HEK293 (cell line): Measurements from ENCODE around the gene ZNF423.

Experiments
- CTCF ChIA-PET: fragments of 350-600 bp; formaldehyde crosslinking; extraction: SDS; loops from one replicate; lab custom pipeline; 2021; ENCODE audit warnings: antibody characterized with exemption; lab: Yijun Ruan, JAX
- POLR2A ChIA-PET: fragments of 300-600 bp; formaldehyde crosslinking; extraction: SDS; loops from one replicate; lab custom pipeline; 2020; ENCODE audit warnings: antibody characterized with exemption, inconsistent platforms; lab: Yijun Ruan, JAX
- H3K27ac ChIP-seq: fragments of 200-500 bp; sonication (Bioruptor generic); 2 replicates; pipeline ENCODE4 v1.5.1; 2014; ENCODE audit warnings: low read depth, low read length, control low read depth, inconsistent platforms; ENCODE audit errors: extremely low read depth
- H3K36me3 ChIP-seq, 2 experiments: fragments of 200-500 bp in 1 of 2; sonication (Bioruptor generic) in 1 of 2; 1 replicate in 1 of 2; 2 replicates in 1 of 2; pipeline ENCODE4 v1.5.1; 2014 to 2017; ENCODE audit warnings: inconsistent platforms in 2 of 2, low read length in 2 of 2; ENCODE audit not compliant: control insufficient read depth in 2 of 2, insufficient read depth in 1 of 2
- H3K4me1 ChIP-seq: fragments of 200-500 bp; sonication (Bioruptor generic); 2 replicates; pipeline ENCODE4 v1.5.1; 2014; ENCODE audit warnings: mild to moderate bottlenecking, low read length, inconsistent platforms; ENCODE audit not compliant: control insufficient read depth, insufficient read depth
- H3K4me3 ChIP-seq: 2 replicates; pipeline ENCODE4 v1.5.1; 2011; ENCODE audit warnings: low read depth, mild to moderate bottlenecking, control low read depth, low read length, moderate library complexity
- H3K9me3 ChIP-seq: fragments of 200-500 bp; sonication (Bioruptor generic); 2 replicates; pipeline ENCODE4 v1.5.1; 2014; ENCODE audit warnings: low read depth, low read length, inconsistent platforms; ENCODE audit not compliant: control insufficient read depth, insufficient read depth
- BCL11B ChIP-seq: fragments of 450-650 bp; formaldehyde crosslinking; IDR thresholded peaks from 2 replicates; pipeline ENCODE4 v1.5.1; 2016; ENCODE audit warnings: low read depth, missing biosample characterization, missing genetic modification characterization
- IKZF3 ChIP-seq: fragments of 450-650 bp; IDR thresholded peaks from 2 replicates; pipeline ENCODE4 v1.5.0; 2018; ENCODE audit warnings: missing biosample characterization, mild to moderate bottlenecking, missing genetic modification characterization, moderate library complexity
- KLF7 ChIP-seq: fragments of 450-650 bp; formaldehyde crosslinking; IDR thresholded peaks from 2 replicates; pipeline ENCODE4 v1.5.1; 2016; ENCODE audit warnings: missing biosample characterization, missing genetic modification characterization, borderline replicate concordance
- MZF1 ChIP-seq: fragments of 450-650 bp; formaldehyde crosslinking; IDR thresholded peaks from 2 replicates; pipeline ENCODE4 v1.5.1; 2017; ENCODE audit warnings: missing biosample characterization, missing genetic modification characterization, borderline replicate concordance
- ZBTB8A ChIP-seq: fragments of 450-650 bp; formaldehyde crosslinking; IDR thresholded peaks from 2 replicates; pipeline ENCODE4 v1.5.1; 2016; ENCODE audit warnings: missing biosample characterization, missing genetic modification characterization
- ZFP41 ChIP-seq: fragments of 450-650 bp; formaldehyde crosslinking; IDR thresholded peaks from 2 replicates; pipeline ENCODE4 v1.5.1; 2016; ENCODE audit warnings: missing biosample characterization, missing genetic modification characterization, borderline replicate concordance
- ZIC2 ChIP-seq: fragments of 450-650 bp; formaldehyde crosslinking; IDR thresholded peaks from 2 replicates; pipeline ENCODE4 v1.5.1; 2016; ENCODE audit warnings: missing biosample characterization, missing genetic modification characterization
- ZNF121 ChIP-seq: fragments of 450-650 bp; formaldehyde crosslinking; IDR thresholded peaks from 2 replicates; pipeline ENCODE4 v1.5.1; 2016; ENCODE audit warnings: missing biosample characterization, missing genetic modification characterization
- ZNF23 ChIP-seq: fragments of 450-650 bp; formaldehyde crosslinking; IDR thresholded peaks from 2 replicates; pipeline ENCODE4 v1.5.1; 2016; ENCODE audit warnings: missing biosample characterization, missing genetic modification characterization, borderline replicate concordance
- ZNF302 ChIP-seq: fragments of 450-650 bp; formaldehyde crosslinking; IDR thresholded peaks from 2 replicates; pipeline ENCODE4 v1.5.1; 2016; ENCODE audit warnings: missing biosample characterization, missing genetic modification characterization, low read depth
- ZNF501 ChIP-seq: fragments of 450-650 bp; formaldehyde crosslinking; IDR thresholded peaks from 2 replicates; pipeline ENCODE4 v1.5.1; 2016; ENCODE audit warnings: missing biosample characterization, missing genetic modification characterization
- ZNF529 ChIP-seq: fragments of 450-650 bp; formaldehyde crosslinking; IDR thresholded peaks from 2 replicates; pipeline ENCODE4 v1.5.1; 2017; ENCODE audit warnings: missing genetic modification characterization, missing biosample characterization; ENCODE audit not compliant: insufficient replicate concordance
- ZNF544 ChIP-seq: fragments of 450-650 bp; formaldehyde crosslinking; IDR thresholded peaks from 2 replicates; pipeline ENCODE4 v1.5.0; 2017; ENCODE audit warnings: missing biosample characterization, missing genetic modification characterization
- ZNF658 ChIP-seq: fragments of 450-650 bp; formaldehyde crosslinking; IDR thresholded peaks from 2 replicates; pipeline ENCODE4; 2016; ENCODE audit warnings: missing biosample characterization, missing genetic modification characterization
- ZNF830 ChIP-seq: fragments of 450-650 bp; IDR thresholded peaks from 2 replicates; pipeline ENCODE4 v1.5.0; 2018; ENCODE audit warnings: missing biosample characterization, missing genetic modification characterization, low read depth, mild to moderate bottlenecking, moderate library complexity
- ZSCAN16 ChIP-seq: fragments of 450-650 bp; formaldehyde crosslinking; IDR thresholded peaks from 2 replicates; pipeline ENCODE4 v1.5.1; 2016; ENCODE audit warnings: missing biosample characterization, missing genetic modification characterization
- TF ChIP-seq, protein P1 (sequence below): fragments of 450-650 bp; formaldehyde crosslinking; IDR thresholded peaks from 2 replicates; pipeline ENCODE4 v1.5.1; 2016; ENCODE audit warnings: missing biosample characterization, missing genetic modification characterization
- TF ChIP-seq, protein P2 (sequence below): fragments of 450-650 bp; formaldehyde crosslinking; IDR thresholded peaks from 2 replicates; pipeline ENCODE4 v1.5.1; 2016; ENCODE audit warnings: missing biosample characterization, missing genetic modification characterization

Gene ZNF423

DNA sequence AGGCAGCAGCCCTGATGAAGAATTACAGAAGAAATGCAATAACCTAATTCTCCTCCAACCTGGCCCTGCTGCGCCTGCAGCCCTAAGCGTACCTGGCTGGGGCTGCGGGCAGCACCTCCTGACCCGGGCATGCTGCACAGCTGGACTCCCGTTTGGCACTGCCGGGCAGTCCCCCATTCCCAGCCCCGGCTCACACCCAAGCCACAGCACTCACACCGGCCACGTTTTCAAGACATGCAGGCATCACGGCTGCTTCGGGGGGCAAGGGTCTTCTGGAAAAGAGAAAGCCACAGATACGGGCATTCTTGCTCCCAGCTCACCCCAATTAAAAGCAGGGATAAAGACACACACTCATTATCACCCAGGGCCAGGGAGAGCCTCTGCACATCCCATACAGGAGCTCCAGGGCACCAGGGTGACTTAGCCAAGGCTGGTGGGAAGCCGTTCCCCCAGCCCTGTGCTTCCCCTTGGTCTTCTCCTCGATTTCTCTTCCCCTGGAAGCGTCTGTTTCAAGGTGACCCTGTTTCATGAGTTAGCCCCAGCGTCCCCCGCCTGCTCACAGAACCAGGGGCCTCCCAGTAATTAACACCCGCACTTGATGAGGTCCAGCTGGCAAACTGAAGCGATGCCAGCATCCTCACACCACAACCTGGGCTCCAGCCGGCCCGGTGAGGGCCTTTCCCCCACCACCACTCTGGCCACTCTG lies 265.6 kb downstream of the ZNF423 start:
- H3K4me1 ChIP-seq: no peaks in the 10 kb centered on the region
- TF ChIP-seq ZIC2 (tag by site-specific recombination) (no peak), ZNF23 (tag by site-specific recombination) (no peak), ZNF501 (tag by site-specific recombination) (no peak), ZNF544 (tag by site-specific recombination) (no peak), BCL11B (tag by site-specific recombination) (no peak), ZNF529 (tag by site-specific recombination) (no peak), ZNF830 (tag by site-specific recombination) (no peak)
- TF ChIP-seq, protein P1, sequence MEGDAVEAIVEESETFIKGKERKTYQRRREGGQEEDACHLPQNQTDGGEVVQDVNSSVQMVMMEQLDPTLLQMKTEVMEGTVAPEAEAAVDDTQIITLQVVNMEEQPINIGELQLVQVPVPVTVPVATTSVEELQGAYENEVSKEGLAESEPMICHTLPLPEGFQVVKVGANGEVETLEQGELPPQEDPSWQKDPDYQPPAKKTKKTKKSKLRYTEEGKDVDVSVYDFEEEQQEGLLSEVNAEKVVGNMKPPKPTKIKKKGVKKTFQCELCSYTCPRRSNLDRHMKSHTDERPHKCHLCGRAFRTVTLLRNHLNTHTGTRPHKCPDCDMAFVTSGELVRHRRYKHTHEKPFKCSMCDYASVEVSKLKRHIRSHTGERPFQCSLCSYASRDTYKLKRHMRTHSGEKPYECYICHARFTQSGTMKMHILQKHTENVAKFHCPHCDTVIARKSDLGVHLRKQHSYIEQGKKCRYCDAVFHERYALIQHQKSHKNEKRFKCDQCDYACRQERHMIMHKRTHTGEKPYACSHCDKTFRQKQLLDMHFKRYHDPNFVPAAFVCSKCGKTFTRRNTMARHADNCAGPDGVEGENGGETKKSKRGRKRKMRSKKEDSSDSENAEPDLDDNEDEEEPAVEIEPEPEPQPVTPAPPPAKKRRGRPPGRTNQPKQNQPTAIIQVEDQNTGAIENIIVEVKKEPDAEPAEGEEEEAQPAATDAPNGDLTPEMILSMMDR (tag by site-specific recombination): no peak
- TF ChIP-seq, protein P2, sequence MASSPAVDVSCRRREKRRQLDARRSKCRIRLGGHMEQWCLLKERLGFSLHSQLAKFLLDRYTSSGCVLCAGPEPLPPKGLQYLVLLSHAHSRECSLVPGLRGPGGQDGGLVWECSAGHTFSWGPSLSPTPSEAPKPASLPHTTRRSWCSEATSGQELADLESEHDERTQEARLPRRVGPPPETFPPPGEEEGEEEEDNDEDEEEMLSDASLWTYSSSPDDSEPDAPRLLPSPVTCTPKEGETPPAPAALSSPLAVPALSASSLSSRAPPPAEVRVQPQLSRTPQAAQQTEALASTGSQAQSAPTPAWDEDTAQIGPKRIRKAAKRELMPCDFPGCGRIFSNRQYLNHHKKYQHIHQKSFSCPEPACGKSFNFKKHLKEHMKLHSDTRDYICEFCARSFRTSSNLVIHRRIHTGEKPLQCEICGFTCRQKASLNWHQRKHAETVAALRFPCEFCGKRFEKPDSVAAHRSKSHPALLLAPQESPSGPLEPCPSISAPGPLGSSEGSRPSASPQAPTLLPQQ: no peak
- H3K36me3 ChIP-seq: no peaks in the 10 kb centered on the region
- H3K27ac ChIP-seq: no peak overlapping the region
- ChIA-PET POLR2A (no interaction called here), CTCF (interaction anchor here (0.9 to 1.0 kb wide), 2 partner anchors 182 to 222 kb away, joined by 4 read pairs; no protein-coding TSS in a partner anchor)
- no peak overlapping the region for H3K4me3 ChIP-seq
- no peaks in the 10 kb centered on the region for H3K9me3 ChIP-seq

DNA sequence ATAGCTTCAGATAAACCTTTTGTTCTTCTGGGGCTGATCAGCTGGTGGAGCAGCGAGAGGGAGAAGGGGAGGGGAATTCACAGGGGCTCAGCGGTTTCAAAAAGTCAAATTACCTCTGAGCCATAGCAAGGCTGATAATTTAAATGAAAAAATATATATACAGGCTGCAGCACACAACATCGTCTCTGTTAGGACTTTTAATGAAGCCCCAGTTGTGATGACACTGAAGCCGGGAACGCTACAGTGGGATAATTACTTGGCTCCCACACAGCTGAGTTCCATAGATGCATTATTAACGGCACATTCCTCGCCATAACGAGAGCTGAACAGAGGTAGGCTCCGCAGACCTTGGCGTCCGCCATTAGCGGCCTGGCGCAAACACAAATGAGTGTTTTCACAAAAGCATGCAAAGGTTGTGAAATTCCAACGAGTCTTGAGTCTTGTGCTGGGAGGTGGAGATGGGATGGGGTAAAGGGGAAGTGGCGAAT lies 266.3 kb downstream of the ZNF423 start:
- no peak for TF ChIP-seq ZSCAN16
- TF ChIP-seq ZNF121 (tag by site-specific recombination): no peak
- TF ChIP-seq ZNF302 (tag by site-specific recombination): no peak
- no peak for TF ChIP-seq BCL11B (tag by site-specific recombination)
- TF ChIP-seq KLF7 (tag by site-specific recombination): no peak
- TF ChIP-seq IKZF3 (tag by site-specific recombination): no peak
- TF ChIP-seq ZNF658 (tag by site-specific recombination): no peak
- no peak for TF ChIP-seq ZFP41 (tag by site-specific recombination)
- no peak for TF ChIP-seq ZBTB8A (tag by site-specific recombination)
- TF ChIP-seq MZF1 (tag by site-specific recombination): no peak
- CTCF ChIA-PET: interaction anchor here (0.7 to 1.8 kb wide), 3 partner anchors 29 to 41 kb away, joined by 3 to 7 read pairs (median 5); no protein-coding TSS in a partner anchor
- Histone ChIP-seq H3K36me3 (no peaks in the 10 kb centered on the region), H3K4me1 (no peaks in the 10 kb centered on the region), H3K4me3 (no peak overlapping the region), H3K27ac (no peak overlapping the region), H3K9me3 (no peaks in the 10 kb centered on the region)
- POLR2A ChIA-PET: no interaction called here
